ENCODE results near the gene P4HA2.
A peak's percentile ranks its signal among the peaks of the same experiment; 100 is the strongest.

Gene P4HA2

GRCh38 chr5:132223861-132224260, 3.8 kb downstream of the P4HA2 start:
- no peak for DNase-seq (ENCODE audit: low read depth)

- no peak for DNase-seq (ENCODE audit: low read depth)
These were observed 5.0 kb downstream of the P4HA2 start for GRCh38 chr5:132222649-132223038.

GRCh38 chr5:132221781-132222648, 5.6 kb downstream of the P4HA2 start:
- peak; percentile 33 for DNase-seq (ENCODE audit: low read depth)

GRCh38 chr5:132220491-132220890, 7.2 kb downstream of the P4HA2 start:
- no peak for DNase-seq (ENCODE audit: low read depth)

- peak; percentile 41 for DNase-seq (ENCODE audit: low read depth)
These were observed 7.7 kb downstream of the P4HA2 start for GRCh38 chr5:132219981-132220380.

GRCh38 chr5:132219289-132219970, 8.2 kb downstream of the P4HA2 start:
- DNase-seq (ENCODE audit: low read depth), result no peak

- no peak for DNase-seq (ENCODE audit: low read depth)
These were observed 9.3 kb downstream of the P4HA2 start for GRCh38 chr5:132218321-132218720.

- peak; percentile 98 for DNase-seq (ENCODE audit: low read depth)
These were observed 12.3 kb downstream of the P4HA2 start for GRCh38 chr5:132215329-132215728.

- DNase-seq (ENCODE audit: low read depth), result no peak
These were observed 13.2 kb downstream of the P4HA2 start for GRCh38 chr5:132214491-132214890.

- DNase-seq (ENCODE audit: low read depth), result no peak
These were observed 14.0 kb downstream of the P4HA2 start for GRCh38 chr5:132213666-132214065.

- no peak for DNase-seq (ENCODE audit: low read depth)
These were observed 15.9 kb downstream of the P4HA2 start for GRCh38 chr5:132211787-132212186.

- no peak for DNase-seq (ENCODE audit: low read depth)
These were observed 16.7 kb downstream of the P4HA2 start for GRCh38 chr5:132210944-132211343.

- DNase-seq (ENCODE audit: low read depth), result no peak
These were observed 17.6 kb downstream of the P4HA2 start for GRCh38 chr5:132209901-132210545.

- peak; percentile 48 for DNase-seq (ENCODE audit: low read depth)
These were observed 18.5 kb downstream of the P4HA2 start for GRCh38 chr5:132209131-132209530.

- DNase-seq (ENCODE audit: low read depth), result no peak
These were observed 19.9 kb downstream of the P4HA2 start for GRCh38 chr5:132207778-132208177.

- no peak for DNase-seq (ENCODE audit: low read depth)
These were observed 20.9 kb downstream of the P4HA2 start for GRCh38 chr5:132206782-132207181.

- DNase-seq (ENCODE audit: low read depth), result no peak
These were observed 22.1 kb downstream of the P4HA2 start for GRCh38 chr5:132205385-132206125.

GRCh38 chr5:132204371-132205135, 23.1 kb downstream of the P4HA2 start:
- no peak for DNase-seq (ENCODE audit: low read depth)

- no peak for DNase-seq (ENCODE audit: low read depth)
These were observed 23.7 kb downstream of the P4HA2 start for GRCh38 chr5:132203916-132204315.

GRCh38 chr5:132203464-132203818, 24.2 kb downstream of the P4HA2 start:
- peak; percentile 75 for DNase-seq (ENCODE audit: low read depth)

GRCh38 chr5:132202711-132203463, 24.8 kb downstream of the P4HA2 start:
- no peak for DNase-seq (ENCODE audit: low read depth)
